ENCODE data around the gene SMARCA5. TPM values are rescaled to one million over a fixed set of nuclear protein-coding genes. Genes with fewer than 3 reads are reported as not detected.

SMARCA5 gene, protein sequence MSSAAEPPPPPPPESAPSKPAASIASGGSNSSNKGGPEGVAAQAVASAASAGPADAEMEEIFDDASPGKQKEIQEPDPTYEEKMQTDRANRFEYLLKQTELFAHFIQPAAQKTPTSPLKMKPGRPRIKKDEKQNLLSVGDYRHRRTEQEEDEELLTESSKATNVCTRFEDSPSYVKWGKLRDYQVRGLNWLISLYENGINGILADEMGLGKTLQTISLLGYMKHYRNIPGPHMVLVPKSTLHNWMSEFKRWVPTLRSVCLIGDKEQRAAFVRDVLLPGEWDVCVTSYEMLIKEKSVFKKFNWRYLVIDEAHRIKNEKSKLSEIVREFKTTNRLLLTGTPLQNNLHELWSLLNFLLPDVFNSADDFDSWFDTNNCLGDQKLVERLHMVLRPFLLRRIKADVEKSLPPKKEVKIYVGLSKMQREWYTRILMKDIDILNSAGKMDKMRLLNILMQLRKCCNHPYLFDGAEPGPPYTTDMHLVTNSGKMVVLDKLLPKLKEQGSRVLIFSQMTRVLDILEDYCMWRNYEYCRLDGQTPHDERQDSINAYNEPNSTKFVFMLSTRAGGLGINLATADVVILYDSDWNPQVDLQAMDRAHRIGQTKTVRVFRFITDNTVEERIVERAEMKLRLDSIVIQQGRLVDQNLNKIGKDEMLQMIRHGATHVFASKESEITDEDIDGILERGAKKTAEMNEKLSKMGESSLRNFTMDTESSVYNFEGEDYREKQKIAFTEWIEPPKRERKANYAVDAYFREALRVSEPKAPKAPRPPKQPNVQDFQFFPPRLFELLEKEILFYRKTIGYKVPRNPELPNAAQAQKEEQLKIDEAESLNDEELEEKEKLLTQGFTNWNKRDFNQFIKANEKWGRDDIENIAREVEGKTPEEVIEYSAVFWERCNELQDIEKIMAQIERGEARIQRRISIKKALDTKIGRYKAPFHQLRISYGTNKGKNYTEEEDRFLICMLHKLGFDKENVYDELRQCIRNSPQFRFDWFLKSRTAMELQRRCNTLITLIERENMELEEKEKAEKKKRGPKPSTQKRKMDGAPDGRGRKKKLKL
- total RNA-seq: 34.1 and 35.6 TPM in 2 replicates

GRCh38 chr4:143513314-143514168, at the start of gene SMARCA5:
Gene SMARCA5 (plus strand): TSS chr4:143513702. CDS start chr4:143513925, 223 bp downstream.

Other genes starting within 250 kb of the SMARCA5 start
- gene GAB1, start 176.8 kb upstream of the SMARCA5 start, total RNA-seq: 12.4 and 12.9 TPM in 2 replicates
- gene FREM3, start 187.0 kb downstream of the SMARCA5 start, total RNA-seq: not detected in 2 replicates

Measured in epithelial cell of alveolus of lung (primary cell).